GM12864 (cell line): Measurements from ENCODE around the gene NPSR1.
A peak's percentile ranks its signal among the peaks of the same experiment; 100 is the strongest.

Experiments
- DNase-seq: peaks from one replicate; pipeline ENCODE4 v3.0.0-alpha.2; 2011; ENCODE audit warnings: low read depth
- H3K4me3 ChIP-seq: 2 replicates; pipeline ENCODE4 v1.5.1; 2011; ENCODE audit warnings: mild to moderate bottlenecking, low read depth, low read length, control low read depth
- TF ChIP-seq, protein P1 (sequence below): IDR thresholded peaks from 2 replicates; pipeline ENCODE4 v1.5.1; 2011; ENCODE audit warnings: low read depth, mild to moderate bottlenecking, moderate library complexity, low read length, control low read depth, inconsistent platforms; ENCODE audit errors: missing control alignments

NPSR1 gene

DNA sequence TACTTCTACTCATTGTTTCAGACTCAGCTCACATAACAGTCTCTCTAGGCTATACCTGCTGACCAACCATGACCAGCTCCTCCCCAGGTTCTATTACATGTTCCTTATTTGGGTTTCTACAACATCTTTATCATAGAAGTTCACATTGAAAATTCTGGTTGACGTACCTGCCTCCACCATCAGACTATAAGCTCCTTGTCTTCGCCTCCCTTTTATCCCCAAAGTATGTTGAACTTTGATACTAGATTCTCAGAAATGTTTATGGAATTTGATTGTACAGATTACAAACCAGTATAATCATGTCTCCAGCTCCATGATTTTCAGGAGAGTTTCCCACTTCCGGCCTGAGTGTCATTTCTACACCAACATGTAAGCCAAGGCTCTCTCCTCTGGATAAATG lies 15.0 kb downstream of the NPSR1 start:
- no peak overlapping the region for H3K4me3 ChIP-seq
- TF ChIP-seq, protein P1, sequence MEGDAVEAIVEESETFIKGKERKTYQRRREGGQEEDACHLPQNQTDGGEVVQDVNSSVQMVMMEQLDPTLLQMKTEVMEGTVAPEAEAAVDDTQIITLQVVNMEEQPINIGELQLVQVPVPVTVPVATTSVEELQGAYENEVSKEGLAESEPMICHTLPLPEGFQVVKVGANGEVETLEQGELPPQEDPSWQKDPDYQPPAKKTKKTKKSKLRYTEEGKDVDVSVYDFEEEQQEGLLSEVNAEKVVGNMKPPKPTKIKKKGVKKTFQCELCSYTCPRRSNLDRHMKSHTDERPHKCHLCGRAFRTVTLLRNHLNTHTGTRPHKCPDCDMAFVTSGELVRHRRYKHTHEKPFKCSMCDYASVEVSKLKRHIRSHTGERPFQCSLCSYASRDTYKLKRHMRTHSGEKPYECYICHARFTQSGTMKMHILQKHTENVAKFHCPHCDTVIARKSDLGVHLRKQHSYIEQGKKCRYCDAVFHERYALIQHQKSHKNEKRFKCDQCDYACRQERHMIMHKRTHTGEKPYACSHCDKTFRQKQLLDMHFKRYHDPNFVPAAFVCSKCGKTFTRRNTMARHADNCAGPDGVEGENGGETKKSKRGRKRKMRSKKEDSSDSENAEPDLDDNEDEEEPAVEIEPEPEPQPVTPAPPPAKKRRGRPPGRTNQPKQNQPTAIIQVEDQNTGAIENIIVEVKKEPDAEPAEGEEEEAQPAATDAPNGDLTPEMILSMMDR = no peak
- DNase-seq = no peak

DNA sequence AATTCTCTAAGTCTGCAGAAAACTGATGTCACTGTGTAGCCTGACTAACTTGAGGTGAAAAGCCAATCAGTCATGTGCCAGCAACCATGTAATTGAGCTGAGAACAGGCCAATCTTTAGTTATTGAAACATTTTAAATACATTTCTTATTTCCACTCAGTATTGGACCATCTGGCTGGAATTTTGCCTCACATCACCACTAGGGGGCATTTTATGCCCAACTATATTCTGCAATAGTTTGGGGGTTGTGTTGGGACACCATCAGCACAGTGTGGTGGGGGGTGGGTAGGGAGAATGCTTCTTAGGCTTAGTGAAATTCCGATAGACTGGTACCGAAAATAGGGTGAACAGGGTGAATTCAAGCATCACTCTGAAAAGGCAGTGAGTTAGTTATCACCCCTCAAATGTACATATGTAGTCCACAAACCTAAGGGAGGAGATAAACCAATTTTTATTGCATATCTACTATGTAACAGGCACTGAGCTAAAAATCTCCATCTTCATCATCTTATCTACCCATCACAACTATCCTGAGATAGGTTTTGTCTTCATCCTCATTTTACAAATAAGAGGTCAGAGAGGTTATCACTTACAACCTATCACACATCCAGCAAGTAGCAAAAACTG lies 17.8 kb downstream of the NPSR1 start:
- no peak for DNase-seq
- no peak overlapping the region for H3K4me3 ChIP-seq

DNA sequence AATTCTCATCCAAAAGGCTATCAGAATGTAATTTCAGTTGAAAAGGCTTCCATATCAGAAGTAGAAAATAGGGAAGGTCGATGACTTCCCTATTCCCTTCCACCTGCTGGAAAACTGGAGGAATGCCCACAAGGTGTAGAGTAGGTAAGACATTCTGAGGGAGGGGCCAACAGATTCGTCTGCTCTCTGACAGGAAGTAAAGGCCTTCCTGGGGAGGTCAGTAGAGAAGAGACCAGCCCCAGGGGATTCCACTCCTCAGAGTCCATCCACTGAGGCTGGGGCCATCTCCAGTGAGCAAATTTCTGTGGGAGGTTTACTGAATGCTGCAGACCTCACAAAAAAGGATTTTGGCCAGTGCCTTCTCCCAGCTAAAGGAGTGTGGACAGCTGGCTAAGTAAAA lies 19.5 kb downstream of the NPSR1 start:
- TF ChIP-seq, protein P1 = no peak
- H3K4me3 ChIP-seq = no peak overlapping the region
- DNase-seq = no peak

More for the DNA sequence above, 17.8 kb downstream of the NPSR1 start:
- TF ChIP-seq, protein P1 = peak; percentile 62

DNA sequence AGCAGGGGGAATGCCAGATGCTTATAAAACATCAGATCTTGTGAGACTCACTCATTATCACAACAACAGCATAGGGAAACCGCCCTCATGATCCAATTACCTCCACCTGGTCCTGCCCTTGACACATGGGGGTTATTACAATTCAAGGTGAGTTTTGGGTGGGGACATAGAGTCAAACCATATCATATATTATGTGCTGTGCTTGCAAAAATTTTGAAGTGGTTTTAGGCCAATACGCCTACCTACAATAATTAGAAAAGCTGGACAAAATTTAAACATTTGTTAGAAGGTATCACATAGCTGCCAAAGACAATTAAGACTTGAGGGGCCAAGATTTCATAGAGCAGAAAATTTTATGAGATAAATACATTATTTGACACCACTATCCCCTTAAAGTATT lies 29.5 kb downstream of the NPSR1 start:
- DNase-seq = no peak
- TF ChIP-seq, protein P1 = no peak
- H3K4me3 ChIP-seq = no peak overlapping the region

- no peak for DNase-seq
- TF ChIP-seq, protein P1 = no peak
- H3K4me3 ChIP-seq = no peak overlapping the region
These were observed 38.4 kb downstream of the NPSR1 start for GRCh38 chr7:34696415-34696814.

DNA sequence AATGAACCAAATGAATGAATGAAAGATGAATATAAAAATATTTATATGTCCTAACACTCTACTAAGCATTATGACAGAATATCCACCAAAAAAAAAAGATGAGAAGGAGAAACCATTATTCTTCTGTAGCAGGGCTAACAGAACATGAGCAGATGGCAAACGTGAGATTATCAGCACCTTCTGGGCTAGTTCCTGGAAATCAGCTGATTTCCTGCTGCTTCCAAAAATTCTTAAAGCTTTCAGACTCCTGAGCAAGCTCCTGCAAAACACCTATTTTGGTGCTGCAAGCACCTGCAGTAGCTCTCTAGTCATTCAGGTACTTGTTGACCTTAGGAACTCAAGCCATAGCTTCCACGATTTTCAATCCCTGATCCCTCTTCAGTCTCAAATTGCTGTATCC lies 51.8 kb downstream of the NPSR1 start:
- TF ChIP-seq, protein P1 = no peak
- H3K4me3 ChIP-seq = no peak overlapping the region
- DNase-seq = no peak

GRCh38 chr7:34718867-34719266 lies 60.8 kb downstream of the NPSR1 start:
- TF ChIP-seq, protein P1 = no peak
- no peak overlapping the region for H3K4me3 ChIP-seq
- no peak for DNase-seq
